B cell (primary cell): Measurements from ENCODE around the gene ANKLE2. TPM values are rescaled to one million over a fixed set of nuclear protein-coding genes. Genes with fewer than 3 reads are reported as not detected.

Experiments used
- ATAC-seq: fragments of 200-7000 bp; cut with Tn5 transposase; one replicate; pipeline ENCODE4 v1.10.0; 2021; ENCODE audit warnings: low read depth, mild to moderate bottlenecking, moderate number of reproducible peaks, moderate library complexity
- CTCF ChIA-PET: fragments of 350-600 bp; sonication (Branson Sonifier 250); formaldehyde crosslinking; loops from one replicate; lab custom pipeline; 2021; ENCODE audit warnings: antibody characterized with exemption, inconsistent platforms; lab: Charles Lee
- POLR2A ChIA-PET: fragments of 350-600 bp; sonication (Branson Sonifier 250); formaldehyde crosslinking; loops from one replicate; lab custom pipeline; 2021; ENCODE audit warnings: antibody characterized with exemption; lab: Charles Lee
- DNase-seq: peaks from one replicate; pipeline ENCODE4 v3.0.0; 2013
- H2AFZ ChIP-seq: 2 replicates; pipeline ENCODE4 v1.6.1; 2012; ENCODE audit warnings: mild to moderate bottlenecking, low read depth, low read length; ENCODE audit not compliant: insufficient read depth, poor library complexity, severe bottlenecking
- H3K27ac ChIP-seq, 2 donors: 1 replicate in 1 of 2; 2 replicates in 1 of 2; pipeline ENCODE4 v1.5.1; 2012 to 2013; ENCODE audit warnings: low read length in 2 of 2, mild to moderate bottlenecking in 2 of 2, moderate library complexity in 1 of 2
- H3K27me3 ChIP-seq, 4 experiments: fragments of 200-600 bp in 1 of 4; sonication (generic) in 1 of 4; replicated peaks in 1 of 4; 1 replicate in 2 of 4; 2 replicates in 2 of 4; pipeline versions ENCODE4 v1.6.1 to v1.7.0; 2013 to 2016; ENCODE audit warnings: low read length in 3 of 4, mild to moderate bottlenecking in 2 of 4, mixed read lengths in 1 of 4, moderate library complexity in 1 of 4; ENCODE audit not compliant: insufficient read depth in 4 of 4, control insufficient read depth in 3 of 4; ENCODE audit errors: control extremely low read depth in 1 of 4
- H3K36me3 ChIP-seq, 2 experiments: replicated peaks in 1 of 2; 1 replicate in 1 of 2; 2 replicates in 1 of 2; pipeline versions ENCODE4 v1.6.1 to v1.7.1; 2013; ENCODE audit warnings: low read length in 1 of 2; ENCODE audit not compliant: insufficient read depth in 2 of 2, control insufficient read depth in 1 of 2; ENCODE audit errors: control extremely low read depth in 1 of 2, extremely low read depth in 1 of 2
- H3K4me1 ChIP-seq, 2 donors: fragments of 200-600 bp in 1 of 2; sonication (generic) in 1 of 2; 1 replicate in 1 of 2; 2 replicates in 1 of 2; pipeline versions ENCODE4 v1.5.1 to v1.6.1; 2013 to 2017; ENCODE audit warnings: low read length in 2 of 2; ENCODE audit not compliant: control insufficient read depth in 2 of 2, insufficient read depth in 2 of 2
- H3K4me2 ChIP-seq: replicated peaks from 2 replicates; pipeline ENCODE3; 2012; ENCODE audit warnings: mild to moderate bottlenecking, low read depth, low read length; ENCODE audit not compliant: poor library complexity, severe bottlenecking
- H3K4me3 ChIP-seq, 5 experiments: fragments of 200-600 bp in 1 of 5; sonication (generic) in 1 of 5; 1 replicate in 3 of 5; 2 replicates in 2 of 5; pipeline versions ENCODE4 v1.5.1 to v1.7.0; 2011 to 2016; ENCODE audit warnings: low read length in 4 of 5, mild to moderate bottlenecking in 4 of 5, low read depth in 2 of 5, control low read depth in 1 of 5, moderate library complexity in 1 of 5; ENCODE audit not compliant: insufficient read depth in 1 of 5; ENCODE audit errors: control extremely low read depth in 1 of 5, extremely low read depth in 1 of 5
- H3K79me2 ChIP-seq: fragments of 200-600 bp; sonication (generic); one replicate; pipeline ENCODE4 v1.6.0; 2016; ENCODE audit warnings: low read length; ENCODE audit not compliant: control insufficient read depth, insufficient read depth
- H3K9ac ChIP-seq: fragments of 200-600 bp; sonication (generic); 2 replicates; pipeline ENCODE4 v1.6.1; 2017; ENCODE audit warnings: mild to moderate bottlenecking, low read length, moderate library complexity
- H3K9me3 ChIP-seq, 3 donors: one replicate each; pipeline versions ENCODE4 v1.6.1 to v1.7.1; 2013; ENCODE audit warnings: low read length in 2 of 3; ENCODE audit not compliant: control insufficient read depth in 2 of 3, insufficient read depth in 1 of 3; ENCODE audit errors: control extremely low read depth in 1 of 3
- H4K20me1 ChIP-seq: 2 replicates; pipeline ENCODE4 v1.6.0; 2012; ENCODE audit warnings: mild to moderate bottlenecking, low read length; ENCODE audit not compliant: insufficient read depth, control insufficient read depth, poor library complexity, severe bottlenecking
- H3K27ac Mint-ChIP-seq: one replicate; pipeline ENCODE4 v1.8.0; 2021; ENCODE audit warnings: mixed read lengths
- H3K27me3 Mint-ChIP-seq: one replicate; pipeline ENCODE4 v1.8.0; 2021; ENCODE audit warnings: mixed read lengths
- H3K4me1 Mint-ChIP-seq: one replicate; pipeline ENCODE4 v1.8.0; 2021; ENCODE audit warnings: mixed read lengths
- H3K4me3 Mint-ChIP-seq: one replicate; pipeline ENCODE4 v1.8.0; 2021; ENCODE audit warnings: mixed read lengths
- H3K9me3 Mint-ChIP-seq: one replicate; pipeline ENCODE4 v1.8.0; 2022; ENCODE audit warnings: mixed read lengths; ENCODE audit not compliant: insufficient read depth
- CTCF ChIP-seq: fragments of 200-600 bp; IDR thresholded peaks from one replicate; pipeline ENCODE4 v1.8.0; 2022; ENCODE audit warnings: antibody characterized with exemption, mild to moderate bottlenecking
- EZH2 ChIP-seq: IDR thresholded peaks from 2 replicates; pipeline ENCODE4 v1.6.1; 2012; ENCODE audit warnings: borderline replicate concordance, low read depth, mild to moderate bottlenecking, moderate library complexity, low read length; ENCODE audit not compliant: insufficient read depth, poor library complexity, severe bottlenecking
- WGBS: methylation state at CpG from one replicate; pipeline ENCODE4 v1.1.5; 2013; ENCODE audit warnings: missing lambda C conversion rate; ENCODE audit not compliant: insufficient coverage; 5-methylcytosine and 5-hydroxymethylcytosine counted together
- intact Hi-C: fragments of 100-400 bp; cut with micrococcal nuclease; formaldehyde crosslinking; loops from one replicate; pipeline ENCODE4 v1.10.0; 2022
- polyA plus RNA-seq: library from polyadenylated mRNA; depleted of rRNA; stranded (reverse); fragments of >200 nt; gene quantifications from 2 replicates; pipeline ENCODE4 v1.2.3, GENCODE V29; 2012
- total RNA-seq, 2 donors: library from RNA; stranded (reverse); fragments of 120-200 nt in 1 of 2; gene quantifications; 1 replicate in 1 of 2; 2 replicates in 1 of 2; pipeline versions ENCODE4 v1.2.3 to v1.2.4, GENCODE V29; 2013 to 2022

ANKLE2 gene
- total and polyA plus RNA-seq, 2 donors (not counting 1 experiment from before 2014, with no cell fraction given): 105 to 148 TPM

- no peak overlapping the region for H3K9ac ChIP-seq
- TF ChIP-seq CTCF (no peak), EZH2 (no peak)
- peaks cover 37% of the 10 kb centered on the region for H4K20me1 ChIP-seq
- no peaks in the 10 kb centered on the region for H3K9me3 ChIP-seq
- Mint-ChIP-seq H3K27me3 (no peaks in the 10 kb centered on the region), H3K4me1 (peaks cover 1% of the 10 kb centered on the region), H3K9me3 (no peaks in the 10 kb centered on the region), H3K27ac (no peak overlapping the region), H3K4me3 (no peak overlapping the region)
- 90% methylated on average over 12 of the region's 16 CpGs for WGBS
- no peak overlapping the region for H2AFZ ChIP-seq
- DNase-seq (no peak), ATAC-seq (no peak)
- H3K4me3 ChIP-seq: no peak overlapping the region
- POLR2A ChIA-PET: no interaction called here
- CTCF ChIA-PET: interaction anchor here (1.0 kb wide), 1 partner anchor 15 kb away, joined by 3 read pairs; no protein-coding TSS in a partner anchor
- no peaks in the 10 kb centered on the region for H3K4me1 ChIP-seq
- H3K4me2 ChIP-seq: no peak overlapping the region
- peaks cover 0 to 65% of the 10 kb centered on the region in 2 experiments for H3K36me3 ChIP-seq
- intact Hi-C loops: no loop called here
- no peaks in the 10 kb centered on the region for H3K27me3 ChIP-seq
- H3K79me2 ChIP-seq: peaks cover 38% of the 10 kb centered on the region
- no peak overlapping the region for H3K27ac ChIP-seq
Observed at GRCh38 chr12:132804426-132804861, 42.8 kb upstream of the ANKLE2 start.

GRCh38 chr12:132803888-132804287 lies 42.3 kb upstream of the ANKLE2 start:
- peaks cover 0 to 71% of the 10 kb centered on the region in 2 experiments for H3K36me3 ChIP-seq
- intact Hi-C loops: no loop called here

More at GRCh38 chr12:132803888-132804287, 42.3 kb upstream of the ANKLE2 start:
- Mint-ChIP-seq H3K4me3 (no peak overlapping the region), H3K4me1 (no peaks in the 10 kb centered on the region), H3K27ac (no peak overlapping the region), H3K9me3 (no peaks in the 10 kb centered on the region), H3K27me3 (no peaks in the 10 kb centered on the region)
- no peak overlapping the region for H3K4me3 ChIP-seq
- no peaks in the 10 kb centered on the region for H3K9me3 ChIP-seq
- H3K4me2 ChIP-seq: no peak overlapping the region
- H3K79me2 ChIP-seq: peaks cover 37% of the 10 kb centered on the region
- no peak overlapping the region for H3K9ac ChIP-seq
- ChIA-PET CTCF (interaction anchor here (1.0 kb wide), 1 partner anchor 15 kb away, joined by 3 read pairs; no protein-coding TSS in a partner anchor), POLR2A (interaction anchor here (0.6 kb wide), 1 partner anchor 42 kb away, joined by 3 read pairs; no protein-coding TSS in a partner anchor)
- H4K20me1 ChIP-seq: peaks cover 37% of the 10 kb centered on the region
- H2AFZ ChIP-seq: no peak overlapping the region
- no peaks in the 10 kb centered on the region for H3K27me3 ChIP-seq
- 98% methylated on average over 11 of the region's 15 CpGs for WGBS
- TF ChIP-seq EZH2: no peak
- no peak for TF ChIP-seq CTCF
- no peak overlapping the region for H3K27ac ChIP-seq
- DNase-seq (no peak), ATAC-seq (no peak)
- no peaks in the 10 kb centered on the region for H3K4me1 ChIP-seq
